GM12864 (cell line): Measurements from ENCODE around the gene DDIT3.

Experiments used
- DNase-seq: peaks from one replicate; pipeline ENCODE4 v3.0.0-alpha.2; 2011; ENCODE audit warnings: low read depth
- H3K4me3 ChIP-seq: 2 replicates; pipeline ENCODE4 v1.5.1; 2011; ENCODE audit warnings: mild to moderate bottlenecking, low read depth, low read length, control low read depth
- TF ChIP-seq, protein P1 (sequence below): IDR thresholded peaks from 2 replicates; pipeline ENCODE4 v1.5.1; 2011; ENCODE audit warnings: low read depth, mild to moderate bottlenecking, moderate library complexity, low read length, control low read depth, inconsistent platforms; ENCODE audit errors: missing control alignments

Gene DDIT3

DNA sequence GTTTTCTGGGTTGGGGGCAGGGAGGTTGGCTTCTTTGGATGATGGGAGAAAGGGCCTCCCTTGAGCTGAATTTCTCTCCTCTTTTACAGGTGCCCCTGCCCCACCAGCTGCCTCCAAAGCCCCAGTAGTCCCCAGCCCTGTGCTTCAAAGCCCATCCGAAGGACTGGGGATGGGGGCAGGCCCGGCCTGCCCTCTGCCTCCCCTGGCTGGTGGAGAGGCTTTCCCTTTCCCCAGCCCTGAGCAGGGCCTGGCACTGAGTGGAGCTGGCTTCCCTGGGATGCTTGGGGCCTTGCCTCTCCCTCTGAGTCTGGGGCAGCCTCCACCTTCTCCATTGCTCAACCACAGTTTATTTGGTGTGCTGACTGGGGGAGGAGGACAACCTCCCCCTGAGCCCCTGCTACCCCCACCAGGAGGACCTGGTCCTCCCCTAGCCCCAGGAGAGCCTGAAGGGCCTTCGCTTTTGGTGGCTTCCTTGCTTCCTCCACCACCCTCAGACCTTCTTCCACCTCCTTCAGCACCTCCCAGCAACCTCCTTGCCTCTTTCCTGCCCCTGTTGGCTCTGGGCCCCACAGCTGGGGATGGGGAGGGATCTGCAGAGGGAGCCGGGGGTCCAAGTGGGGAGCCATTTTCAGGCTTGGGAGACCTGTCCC, 6.3 kb upstream of the DDIT3 start:
- TF ChIP-seq, protein P1, sequence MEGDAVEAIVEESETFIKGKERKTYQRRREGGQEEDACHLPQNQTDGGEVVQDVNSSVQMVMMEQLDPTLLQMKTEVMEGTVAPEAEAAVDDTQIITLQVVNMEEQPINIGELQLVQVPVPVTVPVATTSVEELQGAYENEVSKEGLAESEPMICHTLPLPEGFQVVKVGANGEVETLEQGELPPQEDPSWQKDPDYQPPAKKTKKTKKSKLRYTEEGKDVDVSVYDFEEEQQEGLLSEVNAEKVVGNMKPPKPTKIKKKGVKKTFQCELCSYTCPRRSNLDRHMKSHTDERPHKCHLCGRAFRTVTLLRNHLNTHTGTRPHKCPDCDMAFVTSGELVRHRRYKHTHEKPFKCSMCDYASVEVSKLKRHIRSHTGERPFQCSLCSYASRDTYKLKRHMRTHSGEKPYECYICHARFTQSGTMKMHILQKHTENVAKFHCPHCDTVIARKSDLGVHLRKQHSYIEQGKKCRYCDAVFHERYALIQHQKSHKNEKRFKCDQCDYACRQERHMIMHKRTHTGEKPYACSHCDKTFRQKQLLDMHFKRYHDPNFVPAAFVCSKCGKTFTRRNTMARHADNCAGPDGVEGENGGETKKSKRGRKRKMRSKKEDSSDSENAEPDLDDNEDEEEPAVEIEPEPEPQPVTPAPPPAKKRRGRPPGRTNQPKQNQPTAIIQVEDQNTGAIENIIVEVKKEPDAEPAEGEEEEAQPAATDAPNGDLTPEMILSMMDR, result no peak
- H3K4me3 ChIP-seq, result no peak overlapping the region
- no peak for DNase-seq

DNA sequence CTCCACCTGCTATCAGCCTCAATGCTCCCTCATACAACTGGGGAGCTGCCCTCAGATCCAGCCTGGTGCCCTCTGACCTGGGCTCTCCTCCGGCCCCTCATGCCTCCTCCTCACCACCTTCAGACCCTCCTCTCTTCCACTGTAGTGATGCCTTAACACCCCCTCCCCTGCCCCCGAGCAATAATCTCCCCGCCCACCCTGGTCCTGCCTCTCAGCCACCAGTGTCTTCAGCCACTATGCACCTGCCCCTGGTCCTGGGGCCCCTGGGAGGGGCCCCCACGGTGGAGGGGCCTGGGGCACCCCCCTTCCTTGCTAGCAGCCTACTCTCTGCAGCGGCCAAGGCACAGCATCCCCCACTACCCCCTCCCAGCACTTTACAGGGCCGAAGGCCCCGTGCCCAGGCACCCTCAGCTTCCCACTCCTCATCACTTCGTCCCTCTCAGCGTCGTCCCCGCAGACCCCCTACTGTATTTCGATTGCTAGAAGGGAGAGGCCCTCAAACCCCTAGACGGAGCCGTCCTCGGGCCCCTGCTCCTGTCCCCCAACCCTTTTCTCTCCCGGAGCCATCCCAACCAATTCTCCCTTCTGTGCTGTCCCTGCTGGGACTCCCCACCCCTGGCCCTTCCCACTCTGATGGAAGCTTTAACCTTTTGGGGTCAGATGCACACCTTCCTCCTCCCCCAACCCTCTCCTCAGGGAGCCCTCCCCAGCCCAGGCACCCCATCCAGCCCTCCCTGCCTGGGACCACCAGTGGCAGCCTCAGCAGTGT, 5.5 kb upstream of the DDIT3 start:
- TF ChIP-seq, protein P1, result no peak
- no peak overlapping the region for H3K4me3 ChIP-seq
- no peak for DNase-seq

DNA sequence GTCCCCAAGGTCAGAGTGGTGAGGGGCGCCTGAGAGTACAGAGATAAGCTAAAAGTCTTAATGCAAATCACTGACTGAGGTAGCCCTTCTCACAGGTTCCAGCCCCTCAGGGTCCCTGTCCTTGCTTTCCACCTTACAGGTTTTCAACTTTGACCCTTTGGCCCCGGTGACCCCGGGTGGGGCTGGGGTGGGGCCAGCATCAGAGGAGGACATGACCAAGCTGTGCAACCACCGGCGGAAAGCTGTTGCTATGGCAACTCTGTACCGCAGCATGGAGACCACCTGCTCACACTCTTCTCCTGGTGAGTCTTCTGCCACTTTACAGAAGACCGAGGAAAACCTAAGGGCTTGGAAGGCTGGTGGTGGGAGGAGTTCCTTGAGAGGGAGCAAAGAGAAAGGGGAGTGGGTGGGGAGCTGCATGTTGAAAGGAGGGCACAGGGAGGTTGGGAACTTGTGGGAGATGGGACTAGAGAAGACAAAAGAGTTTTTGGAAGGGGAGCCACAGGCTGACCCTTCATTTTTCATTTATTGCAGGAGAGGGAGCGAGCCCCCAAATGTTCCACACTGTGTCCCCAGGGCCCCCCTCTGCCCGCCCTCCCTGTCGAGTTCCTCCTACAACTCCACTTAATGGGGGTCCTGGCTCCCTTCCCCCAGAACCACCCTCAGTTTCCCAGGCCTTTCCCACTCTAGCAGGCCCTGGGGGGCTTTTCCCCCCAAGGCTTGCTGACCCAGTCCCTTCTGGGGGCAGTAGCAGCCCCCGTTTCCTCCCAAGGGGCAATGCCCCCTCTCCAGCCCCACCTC, 4.7 kb upstream of the DDIT3 start:
- no peak overlapping the region for H3K4me3 ChIP-seq
- TF ChIP-seq, protein P1, result no peak
- no peak for DNase-seq

DNA sequence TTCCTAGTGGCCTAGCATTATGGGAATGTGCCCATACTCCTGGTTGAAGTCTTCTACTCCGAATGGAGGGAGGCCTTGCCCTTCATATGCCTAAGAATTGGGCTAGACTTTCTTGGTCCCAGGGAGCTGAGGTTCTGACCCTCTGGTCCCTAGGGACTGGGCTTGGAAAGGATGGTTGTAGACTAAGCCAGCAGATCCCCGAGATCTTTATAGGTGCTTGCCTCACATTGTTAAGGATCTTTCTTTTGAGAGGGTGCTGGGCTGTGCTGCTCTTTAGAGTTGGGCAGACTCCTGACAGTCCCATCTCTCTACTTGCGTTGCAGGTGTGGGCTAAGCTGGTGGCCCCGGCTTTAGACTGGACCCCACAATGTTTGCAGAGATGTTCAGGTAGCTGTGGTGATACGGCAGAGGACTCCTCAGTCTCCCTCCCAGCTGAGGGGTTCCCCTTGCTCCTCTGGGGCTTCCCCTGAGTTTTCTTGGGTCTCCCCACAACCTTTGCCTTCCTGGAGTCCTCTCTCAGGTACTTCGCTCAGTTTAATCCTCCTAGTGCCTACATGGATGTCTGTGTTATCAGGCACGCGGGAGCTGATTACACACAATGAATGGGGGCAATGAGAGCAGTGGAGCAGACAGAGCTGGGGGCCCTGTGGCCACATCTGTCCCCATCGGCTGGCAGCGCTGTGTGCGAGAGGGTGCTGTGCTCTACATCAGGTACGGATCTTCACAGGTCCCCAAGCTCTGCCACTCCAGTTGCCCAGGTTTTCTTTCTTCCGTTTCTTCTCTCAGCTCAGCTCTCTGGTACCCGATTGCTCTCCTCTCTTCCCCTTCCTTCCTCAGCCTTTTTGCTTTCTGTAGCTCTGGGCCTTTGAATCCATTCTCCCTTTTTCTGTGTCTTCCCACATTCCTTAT, 3.6 kb upstream of the DDIT3 start:
- peak overlapping the region; percentile 91 for H3K4me3 ChIP-seq
- no peak for DNase-seq
- TF ChIP-seq, protein P1, result no peak

DNA sequence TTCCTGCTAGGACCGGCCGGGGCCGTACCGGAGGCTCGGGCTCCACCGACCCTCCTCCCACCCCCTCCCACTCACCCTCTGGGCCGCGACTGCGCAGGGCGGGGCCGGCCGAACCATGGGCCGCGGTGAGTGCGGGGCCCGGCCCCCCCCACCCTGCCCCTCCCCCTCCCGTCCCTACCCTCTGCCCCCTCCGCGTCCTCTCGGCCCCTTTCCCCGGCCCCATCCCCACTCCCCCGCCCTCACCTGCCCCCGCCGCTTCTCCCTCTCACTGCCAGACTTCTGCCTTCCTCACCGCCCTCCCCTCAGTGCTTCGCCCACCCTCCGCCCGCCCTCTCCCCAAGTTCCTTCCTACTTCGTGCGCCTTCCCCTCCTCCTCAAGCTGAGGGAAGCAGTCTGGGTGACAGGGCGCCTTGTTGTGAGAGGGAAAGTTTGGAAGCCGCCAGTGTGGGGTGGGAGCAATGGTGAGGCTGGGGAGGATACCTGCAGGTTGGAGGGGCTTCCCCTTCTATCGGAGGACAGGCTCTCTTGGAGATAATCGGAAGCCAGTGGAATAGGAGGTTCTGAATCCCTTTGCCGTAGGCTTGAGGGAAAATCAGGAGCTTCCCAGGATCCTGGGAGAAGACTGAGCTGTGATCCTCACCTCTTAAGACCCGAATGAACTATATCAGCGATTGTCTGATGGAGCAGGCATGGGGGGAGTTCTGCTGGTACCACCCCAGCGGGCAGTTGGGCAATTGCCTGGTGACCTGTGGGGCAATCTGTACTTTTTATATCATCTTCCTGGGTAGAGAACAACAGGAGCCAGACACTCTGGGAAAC, 2.8 kb upstream of the DDIT3 start:
- no peak for DNase-seq
- TF ChIP-seq, protein P1, result peak; percentile 15

More for the DNA sequence above, 2.8 kb upstream of the DDIT3 start:
- H3K4me3 ChIP-seq, result peak overlapping the region; percentile 91
